SHP77 (cell line): ENCODE results near the gene BRPF3.

Source experiments
- DNase-seq, 2 experiments: peaks; one replicate each; lab custom pipeline; 2025; lab: John Stamatoyannopoulos, UW

Gene BRPF3

DNA sequence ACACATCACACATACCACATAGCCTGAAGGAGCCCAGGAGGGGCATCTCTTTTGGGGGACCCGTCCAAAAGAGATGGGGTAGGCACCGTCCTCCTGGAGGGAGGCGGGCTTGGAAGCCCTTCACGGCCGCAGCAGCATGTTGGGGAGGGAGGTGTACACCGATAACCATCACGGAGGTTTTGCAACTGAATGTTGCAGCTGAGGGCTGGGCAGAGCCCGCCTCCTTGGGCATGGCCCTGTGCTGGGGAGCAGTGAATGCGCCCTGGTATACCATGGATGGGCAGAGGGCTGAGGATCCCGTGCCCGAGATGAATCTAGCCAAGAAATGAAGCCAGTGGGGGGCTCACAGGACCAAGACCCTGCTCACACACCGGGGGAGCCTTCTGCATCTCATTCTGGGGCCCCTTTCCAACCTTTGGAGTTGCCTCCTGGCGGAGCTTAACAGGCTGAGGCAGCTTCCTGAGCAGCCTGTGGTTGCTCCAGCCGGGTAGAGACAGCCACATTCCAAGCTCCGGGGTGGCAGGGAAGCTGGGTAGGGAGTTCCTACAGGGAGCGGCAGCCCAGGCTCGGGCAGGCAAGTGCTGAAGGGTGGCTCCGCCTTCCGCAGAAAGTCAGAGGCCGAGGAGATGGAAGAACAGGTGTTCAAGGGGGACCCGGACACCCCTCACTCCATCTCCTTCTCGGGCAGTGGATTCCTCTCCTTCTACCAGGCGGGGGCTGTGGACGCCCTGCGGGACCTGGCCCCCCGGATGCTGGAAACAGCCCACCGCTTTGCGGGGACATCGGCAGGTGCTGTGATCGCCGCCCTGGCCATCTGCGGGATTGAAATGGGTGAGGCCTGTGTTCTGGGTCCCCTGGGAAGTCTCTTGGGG is 73.5 kb downstream of the BRPF3 start, which contains the start of gene PNPLA1:
Gene PNPLA1 (plus strand): TSS at position 227 of the 872 bp plus-strand sequence. CDS start 400 bp downstream, at position 627.
- no peak for DNase-seq

- DNase-seq = no peak
These were observed 75.7 kb downstream of the BRPF3 start for GRCh38 chr6:36272234-36272633.

DNA sequence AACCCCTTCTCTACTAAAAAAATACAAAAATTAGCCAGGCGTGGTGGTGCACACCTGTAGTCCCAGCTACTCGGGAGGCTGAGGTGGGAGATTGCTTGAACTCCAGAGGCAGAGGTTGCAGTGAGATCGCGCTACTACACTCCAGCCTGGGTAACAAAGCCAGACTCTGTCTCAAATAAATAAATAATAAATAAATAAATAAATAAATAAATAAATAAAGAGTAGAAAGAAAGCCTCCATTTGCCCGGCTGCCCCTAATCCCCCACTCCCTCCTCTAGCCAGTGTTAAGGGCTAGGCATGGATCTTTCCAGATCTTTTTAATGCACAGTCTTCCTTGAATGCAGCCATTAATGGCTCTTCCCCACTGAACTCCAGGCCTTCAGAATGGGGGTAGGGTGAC is 76.5 kb downstream of the BRPF3 start:
- DNase-seq = no peak

- no peak for DNase-seq
These were observed 77.4 kb downstream of the BRPF3 start for GRCh38 chr6:36273802-36274514.

GRCh38 chr6:36276581-36277536 is 80.3 kb downstream of the BRPF3 start:
- DNase-seq = no peak

- DNase-seq = no peak
These were observed 81.5 kb downstream of the BRPF3 start for GRCh38 chr6:36277946-36278470.

DNA sequence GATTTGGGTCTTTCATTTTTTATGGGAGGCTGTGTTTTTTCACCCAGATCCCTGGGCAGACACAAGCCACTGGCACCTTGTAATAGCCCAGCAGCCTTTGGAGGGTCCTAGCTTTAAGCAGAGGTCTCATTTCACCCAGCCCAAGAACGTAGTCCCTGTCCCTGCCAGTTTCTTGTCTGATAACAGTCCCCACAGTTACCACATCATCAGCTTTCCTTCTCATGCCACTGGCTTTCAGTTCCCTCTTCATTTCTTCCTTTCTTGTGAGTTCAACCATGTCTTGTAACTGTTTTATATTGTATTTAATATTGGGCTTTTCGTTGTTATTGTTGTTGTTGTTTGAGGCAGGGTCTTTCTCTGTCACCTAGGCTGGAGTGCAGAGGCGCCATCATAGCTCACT is 83.9 kb downstream of the BRPF3 start:
- DNase-seq = no peak

DNA sequence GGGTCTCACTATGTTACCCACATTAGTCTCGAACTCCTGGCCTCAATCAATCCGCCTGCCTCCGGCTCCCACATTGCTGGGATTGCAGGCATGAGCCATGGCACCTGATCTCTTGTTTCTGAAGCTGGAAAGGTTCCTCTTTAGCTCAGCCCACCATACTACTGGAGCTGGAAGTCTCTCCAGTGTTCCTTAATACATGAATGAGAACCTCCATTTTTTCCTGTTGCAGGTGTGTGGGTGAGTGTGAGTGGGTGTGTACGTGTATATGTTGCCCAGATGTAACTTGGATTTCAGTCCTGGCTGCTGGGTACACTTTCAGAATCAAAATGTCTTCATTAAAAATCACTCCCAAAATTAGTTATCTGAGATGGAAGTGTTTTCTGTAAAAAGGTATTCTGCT is 84.4 kb downstream of the BRPF3 start:
- no peak for DNase-seq
